ENCODE data around the gene HPX.

The HPX gene

GRCh38 chr11:6405846-6406245, 34.9 kb downstream of the HPX start:
- no peaks in the 10 kb centered on the region for H3K9me3 ChIP-seq

GRCh38 chr11:6405052-6405667, 35.6 kb downstream of the HPX start:
- H3K4me1 ChIP-seq (ENCODE audit: control insufficient read depth in 1 of 2, insufficient read depth in 1 of 2, low read depth in 1 of 2, low read length in 1 of 2): no peaks in the 10 kb centered on the region
- H3K27ac ChIP-seq: no peak overlapping the region
- no peaks in the 10 kb centered on the region for H3K36me3 ChIP-seq

More at GRCh38 chr11:6405846-6406245, 34.9 kb downstream of the HPX start:
- H3K27ac ChIP-seq: no peak overlapping the region
- no peak for TF ChIP-seq CTCF (IDR thresholded peaks at IDR 0.05)
- H3K36me3 ChIP-seq: no peaks in the 10 kb centered on the region
- H3K4me3 ChIP-seq (ENCODE audit: low read depth in 1 of 2, low read length in 1 of 2): no peak overlapping the region
- no peaks in the 10 kb centered on the region for H3K4me1 ChIP-seq (ENCODE audit: control insufficient read depth in 1 of 2, insufficient read depth in 1 of 2, low read depth in 1 of 2, low read length in 1 of 2)
- H3K27me3 ChIP-seq: no peaks in the 10 kb centered on the region

GRCh38 chr11:6404342-6405051, 36.3 kb downstream of the HPX start:
- Histone ChIP-seq H3K27me3 (no peaks in the 10 kb centered on the region), H3K4me3 (ENCODE audit: low read depth in 1 of 2, low read length in 1 of 2) (no peak overlapping the region), H3K9me3 (no peaks in the 10 kb centered on the region), H3K36me3 (no peaks in the 10 kb centered on the region), H3K4me1 (ENCODE audit: control insufficient read depth in 1 of 2, insufficient read depth in 1 of 2, low read depth in 1 of 2, low read length in 1 of 2) (no peaks in the 10 kb centered on the region), H3K27ac (no peak overlapping the region)
- TF ChIP-seq CTCF (IDR thresholded peaks at IDR 0.05): no peak

More at GRCh38 chr11:6405052-6405667, 35.6 kb downstream of the HPX start:
- no peak for TF ChIP-seq CTCF (IDR thresholded peaks at IDR 0.05)
- Histone ChIP-seq H3K4me3 (ENCODE audit: low read depth in 1 of 2, low read length in 1 of 2) (no peak overlapping the region), H3K9me3 (no peaks in the 10 kb centered on the region), H3K27me3 (no peaks in the 10 kb centered on the region)

GRCh38 chr11:6403539-6403938, 37.2 kb downstream of the HPX start:
- Histone ChIP-seq H3K4me1 (ENCODE audit: control insufficient read depth in 1 of 2, insufficient read depth in 1 of 2, low read depth in 1 of 2, low read length in 1 of 2) (no peaks in the 10 kb centered on the region), H3K27ac (no peak overlapping the region), H3K4me3 (ENCODE audit: low read depth in 1 of 2, low read length in 1 of 2) (no peak overlapping the region), H3K36me3 (no peaks in the 10 kb centered on the region), H3K27me3 (no peaks in the 10 kb centered on the region), H3K9me3 (no peaks in the 10 kb centered on the region)
- TF ChIP-seq CTCF (IDR thresholded peaks at IDR 0.05): no peak

- Histone ChIP-seq H3K4me3 (ENCODE audit: low read depth in 1 of 2, low read length in 1 of 2) (no peak overlapping the region), H3K4me1 (ENCODE audit: control insufficient read depth in 1 of 2, insufficient read depth in 1 of 2, low read depth in 1 of 2, low read length in 1 of 2) (no peaks in the 10 kb centered on the region), H3K27ac (no peak overlapping the region), H3K36me3 (no peaks in the 10 kb centered on the region), H3K9me3 (no peaks in the 10 kb centered on the region), H3K27me3 (no peaks in the 10 kb centered on the region)
- TF ChIP-seq CTCF (IDR thresholded peaks at IDR 0.05): no peak
These were observed 38.2 kb downstream of the HPX start for GRCh38 chr11:6402561-6402981.
